Stimulated activated CD8-positive, alpha-beta memory T cell treated with anti-CD3 and anti-CD28 coated beads, Interleukin-4, amount 100 ng/mL, for 4 hours (primary cell): ENCODE measurements around the gene TGM1.
"Not testable (repeated sequence)": the region's sequence is repeated elsewhere in the genome, so short reads cannot be mapped to it uniquely, and the experiment has no call there.

Experiments used
- DNase-seq, 2 donors: peaks; one replicate each; pipeline ENCODE4 v3.0.0-alpha.2; 2020; ENCODE audit warnings: low read depth in 2 of 2, low spot score in 1 of 2

The TGM1 gene

DNA sequence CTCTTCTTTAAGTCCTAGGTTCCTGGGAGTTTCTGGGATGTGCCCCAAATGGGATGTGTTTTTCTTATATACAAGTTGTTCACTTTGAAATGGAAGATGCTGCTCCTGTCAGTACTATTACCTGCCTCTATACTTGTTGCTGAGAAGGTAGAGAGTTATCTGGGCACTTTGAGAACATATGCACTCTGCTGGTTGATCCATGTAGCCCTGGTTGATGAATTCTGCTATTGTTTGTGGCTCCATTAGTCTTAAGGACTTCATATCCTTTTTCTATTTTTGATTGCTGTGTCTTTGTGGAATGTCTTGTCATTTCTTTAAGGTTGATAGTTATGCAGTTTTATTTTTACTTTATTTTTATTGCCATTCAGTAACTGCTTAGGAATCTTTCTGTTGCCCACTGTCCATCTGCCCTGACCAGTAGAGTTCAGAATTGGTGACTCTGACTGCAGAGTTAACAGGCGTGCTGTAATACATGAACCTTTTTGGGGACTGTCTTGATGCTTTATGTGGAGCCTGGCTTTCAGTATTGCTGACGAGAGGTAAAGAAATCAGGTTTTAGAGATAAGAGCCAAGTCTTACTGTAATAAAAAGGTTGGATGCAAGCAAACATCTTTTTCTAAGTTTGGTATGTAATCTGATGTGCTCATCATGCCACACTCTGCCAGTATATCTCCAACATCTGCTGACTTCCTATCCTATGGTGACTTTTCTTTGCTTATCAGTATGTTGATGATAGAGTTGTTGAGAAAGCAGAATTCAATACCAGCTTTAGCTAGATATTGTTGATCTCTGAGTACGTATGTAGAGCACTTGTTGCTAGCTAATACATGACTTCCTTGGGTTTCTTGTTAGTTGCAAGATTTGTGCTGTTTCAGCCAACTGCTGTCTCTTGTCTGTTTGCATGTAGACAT, 28.6 kb downstream of the TGM1 start:
- no peak for DNase-seq

DNA sequence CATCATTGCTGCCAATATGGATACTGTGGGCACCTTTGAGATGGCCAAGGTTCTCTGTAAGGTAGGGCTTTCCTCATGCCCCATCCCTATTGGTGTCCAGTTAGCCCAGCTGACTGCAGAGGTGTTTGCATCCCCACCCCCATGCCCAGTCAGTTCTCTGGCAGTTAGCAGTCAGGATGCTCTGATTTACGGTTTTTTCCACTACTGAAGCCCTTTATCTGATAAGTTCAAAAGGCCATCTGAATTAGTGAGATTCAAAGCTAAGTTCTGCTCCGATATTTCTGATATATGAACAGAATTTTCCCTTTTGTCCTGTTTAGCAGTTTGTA, 29.5 kb downstream of the TGM1 start:
- DNase-seq: no peak

GRCh38 chr14:24232645-24233537, 30.1 kb downstream of the TGM1 start, which contains the start of gene GMPR2:
Gene GMPR2, plus strand, starts transcription at chr14:24232929. Its CDS starts 325 bp downstream, at chr14:24233254.
- DNase-seq: peak in 1 of 2 donors; percentile 19

GRCh38 chr14:24232121-24232644, 30.8 kb downstream of the TGM1 start, which contains the start of gene NEDD8:
Gene NEDD8, minus strand, starts transcription at chr14:24232367. Its CDS starts 100 bp downstream, at chr14:24232267.
- DNase-seq: peak; percentile 72 to 75

GRCh38 chr14:24231263-24232120, 31.5 kb downstream of the TGM1 start:
- no peak for DNase-seq

- no peak for DNase-seq
Measured at GRCh38 chr14:24228902-24229301, 34.1 kb downstream of the TGM1 start.

DNA sequence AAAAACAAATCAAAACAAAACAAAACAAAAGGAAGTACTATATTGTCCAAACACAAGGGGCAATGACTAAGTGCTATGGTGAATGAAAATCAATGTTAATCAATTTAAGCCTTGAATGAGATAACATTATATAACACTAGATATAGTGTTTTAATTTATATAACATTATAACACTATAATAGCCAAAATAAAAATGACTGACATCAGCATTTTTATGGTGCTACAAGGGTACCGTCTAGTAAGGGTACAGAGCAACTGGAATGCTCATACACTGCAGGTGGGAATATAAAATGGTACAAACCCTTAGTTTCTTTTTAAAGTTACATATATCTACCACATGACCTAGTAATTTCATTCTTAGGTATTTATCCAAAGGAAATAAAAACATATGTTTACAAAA, 36.5 kb downstream of the TGM1 start:
- DNase-seq: no peak

- DNase-seq: no peak
Measured at GRCh38 chr14:24224618-24225071, 38.3 kb downstream of the TGM1 start.

- not testable (repeated sequence) for DNase-seq
Measured at GRCh38 chr14:24222987-24223386, 40.0 kb downstream of the TGM1 start.

DNA sequence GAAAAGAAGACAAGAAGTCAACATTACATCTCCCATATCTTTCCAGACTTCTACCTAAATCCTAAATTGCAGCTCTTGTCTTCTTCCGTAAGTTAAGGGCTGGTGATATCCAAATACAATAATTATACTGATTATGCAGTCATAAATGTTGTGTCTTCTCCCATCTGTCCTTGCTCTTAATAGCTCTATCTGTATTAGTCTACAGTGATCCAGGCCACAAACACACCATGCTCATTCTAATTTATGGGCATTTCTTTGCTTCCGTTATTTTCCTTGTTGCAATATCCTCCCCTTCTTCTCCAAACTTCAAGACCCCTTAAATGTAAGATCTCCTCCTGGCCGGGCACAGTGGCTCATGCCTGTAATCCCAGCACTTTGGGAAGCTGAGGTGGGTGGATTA, 43.5 kb downstream of the TGM1 start:
- no peak for DNase-seq

DNA sequence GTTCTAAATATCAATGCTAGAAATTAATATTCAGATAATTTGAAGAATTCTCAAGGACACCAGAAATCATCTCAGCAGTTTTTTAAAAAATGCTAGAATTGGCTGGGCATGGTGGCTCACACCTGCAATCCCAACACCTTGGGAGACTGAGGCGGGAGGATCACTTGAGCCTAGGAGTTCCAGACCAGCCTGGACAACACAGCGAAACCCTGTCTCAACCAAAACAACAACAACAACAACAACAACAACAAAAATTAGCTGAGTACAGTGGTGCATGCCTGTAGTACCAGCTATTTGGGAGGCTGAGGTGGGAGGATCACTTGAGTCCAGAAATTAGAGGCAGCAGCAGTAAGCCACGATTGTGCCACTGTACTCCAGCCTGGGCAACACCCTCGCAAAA, 43.9 kb downstream of the TGM1 start:
- DNase-seq: no peak

DNA sequence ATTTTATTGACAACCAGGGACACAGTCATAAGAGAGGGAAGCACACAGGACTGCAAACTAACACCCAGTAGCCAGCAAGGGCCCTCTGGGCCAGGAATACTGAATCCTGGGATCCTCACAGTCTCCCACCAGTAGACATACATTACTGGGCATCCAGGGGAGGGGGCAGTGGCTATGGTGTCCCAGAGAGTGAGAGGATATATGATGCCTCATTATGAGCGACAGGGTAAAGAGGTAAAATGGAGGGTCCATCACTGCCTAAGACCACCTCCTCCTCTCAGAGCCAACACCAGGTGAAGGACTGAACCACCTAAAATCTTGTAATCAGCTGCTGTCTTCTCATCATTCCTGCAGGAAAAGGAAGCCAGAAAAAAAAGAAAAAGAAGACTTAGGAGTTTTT, 46.1 kb downstream of the TGM1 start:
- not testable (repeated sequence) for DNase-seq

- no peak for DNase-seq
Measured at GRCh38 chr14:24216345-24216699, 46.7 kb downstream of the TGM1 start.

- peak; percentile 55 to 69 for DNase-seq
Measured at GRCh38 chr14:24215495-24216344, 47.3 kb downstream of the TGM1 start, which contains the start of gene MDP1. Gene MDP1, minus strand, starts transcription at chr14:24216066. Its CDS starts 111 bp downstream, at chr14:24215955.

DNA sequence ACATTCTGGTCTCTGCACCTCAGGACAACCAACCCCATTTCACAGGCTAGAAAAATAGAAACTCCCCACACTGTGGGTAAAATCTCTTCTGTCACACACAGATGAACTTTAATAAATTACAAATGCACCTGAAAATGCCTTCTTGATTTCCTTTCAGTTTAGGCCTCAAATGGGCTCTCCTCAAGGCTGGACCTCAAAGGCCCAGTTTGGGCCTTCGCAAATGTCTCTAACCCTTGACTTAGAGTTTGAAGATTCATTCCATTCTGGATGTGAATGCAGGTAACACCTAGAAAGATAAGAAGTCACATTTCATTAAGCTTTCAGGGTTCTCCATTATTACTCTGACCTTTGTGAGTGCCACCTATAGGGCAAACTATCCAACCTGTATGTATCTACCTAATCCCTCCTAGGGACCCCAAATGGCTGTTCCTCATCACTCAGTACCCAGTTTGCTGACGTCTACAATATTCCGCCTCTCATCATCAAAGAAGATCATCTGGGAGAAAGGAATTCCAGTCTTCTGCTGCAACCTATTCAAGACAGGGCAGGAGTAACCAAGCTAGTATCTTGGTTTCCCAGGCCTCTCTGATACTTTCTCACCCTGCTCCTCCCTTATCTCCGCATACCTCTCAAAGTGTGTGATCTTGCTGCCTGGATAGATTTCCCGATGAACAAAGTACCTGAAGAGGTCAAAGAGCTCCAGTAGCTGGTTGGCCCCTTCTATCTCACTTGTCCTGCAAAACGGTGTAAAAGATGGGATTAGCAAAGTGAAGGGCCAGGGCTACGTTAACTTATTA, 48.9 kb downstream of the TGM1 start:
- no peak for DNase-seq

DNA sequence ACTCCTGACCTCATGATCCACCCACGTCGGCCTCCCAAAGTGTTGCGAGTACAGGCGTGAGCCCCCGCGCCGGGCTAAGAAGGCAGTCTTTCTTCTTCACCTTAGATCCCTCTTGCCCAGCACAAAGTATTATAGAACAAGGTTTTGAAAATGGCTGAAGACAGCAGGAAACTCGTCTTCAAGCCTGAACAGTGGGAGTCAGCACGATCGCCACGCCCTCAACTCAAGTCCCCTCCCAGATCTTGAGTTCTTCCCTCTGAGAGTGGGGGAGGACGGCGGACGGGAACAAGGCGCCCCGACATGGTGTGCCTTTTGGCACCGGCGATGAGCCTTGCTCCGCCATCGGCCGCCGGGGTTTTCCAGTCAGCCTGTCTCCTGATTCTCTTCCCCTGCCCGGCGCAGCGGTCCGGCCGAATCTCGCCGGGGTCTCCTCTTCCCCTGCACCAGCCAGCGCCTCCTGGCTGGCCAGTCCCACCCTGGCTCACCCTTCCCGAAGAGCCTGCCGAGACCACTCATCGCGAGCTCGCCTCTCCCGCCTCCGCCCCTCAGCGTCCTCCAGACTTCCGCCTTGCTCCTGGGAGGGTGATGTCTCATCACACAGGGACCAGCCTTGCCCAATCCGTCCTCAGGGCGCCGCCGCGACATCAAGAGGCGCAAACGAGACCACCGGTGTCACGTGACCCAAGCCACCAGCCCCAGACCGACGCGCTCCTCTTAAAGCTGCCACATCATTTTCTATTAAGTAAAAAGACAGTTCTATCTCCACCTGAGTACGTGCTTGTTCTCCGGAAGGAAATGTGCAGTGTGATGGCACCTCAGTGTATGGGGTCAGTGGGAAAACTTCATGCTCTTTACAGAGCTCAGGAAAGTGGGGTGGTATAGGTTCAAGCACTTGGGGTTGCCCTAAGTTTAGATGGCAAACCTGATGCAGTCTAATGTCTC, 49.8 kb downstream of the TGM1 start, which contains the start of gene CHMP4A:
CHMP4A (minus strand) TSS at position 565 of the 942 bp plus-strand sequence; CDS start at position 516, 49 bp downstream.
- peak; percentile 84 to 94 for DNase-seq

DNA sequence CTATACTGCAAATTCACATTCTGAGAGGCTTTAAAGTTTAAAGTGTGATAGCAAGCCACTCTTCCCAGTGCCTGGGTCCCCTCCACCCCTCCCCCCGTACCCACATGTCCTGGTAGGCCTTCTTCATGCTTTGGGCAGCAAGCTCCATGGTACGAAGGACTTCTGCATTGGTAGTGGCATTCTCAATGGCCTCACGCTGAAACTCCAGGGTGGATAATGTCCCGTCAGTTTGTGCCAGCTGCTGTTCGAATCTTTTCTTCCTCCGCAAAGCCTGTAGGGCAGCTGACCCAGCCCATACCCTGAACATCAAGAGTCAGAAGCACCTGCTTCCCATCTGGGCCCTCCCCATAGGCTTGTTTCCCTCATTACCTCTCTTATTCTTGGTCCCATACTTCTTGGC, 51.7 kb downstream of the TGM1 start:
- no peak for DNase-seq

DNA sequence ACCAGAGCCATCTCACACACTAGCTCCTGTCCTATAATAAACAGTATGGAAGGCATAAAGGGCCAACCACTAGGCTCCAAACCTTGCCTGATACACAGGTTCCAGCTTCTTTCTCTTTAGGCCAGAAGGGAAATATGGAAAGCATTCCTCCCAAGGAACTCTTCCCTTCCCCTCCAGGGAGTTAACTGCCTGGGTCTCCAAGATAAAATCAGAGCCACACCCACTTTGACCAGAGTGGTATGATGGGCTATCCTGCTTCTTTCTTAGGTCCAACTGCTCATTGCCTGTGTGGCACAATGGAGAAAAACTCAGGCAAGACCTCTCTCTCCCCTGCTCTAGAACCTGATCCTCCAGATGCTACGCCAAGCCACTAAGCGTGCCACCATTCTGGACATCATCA, 55.4 kb downstream of the TGM1 start:
- no peak for DNase-seq
